Testis (tissue), 3 donors: ENCODE measurements around the gene TPRN. TPM values are rescaled to one million over a fixed set of nuclear protein-coding genes. Genes with fewer than 3 reads are reported as not detected.
A peak's percentile ranks its signal among the peaks of the same experiment; 100 is the strongest.

ENCODE experiments used
- DNase-seq: peaks from one replicate; pipeline ENCODE4 v3.0.0-alpha.2; 2019
- H3K27ac ChIP-seq, 2 donors: fragments of 200-600 bp; sonication (generic); one replicate each; pipeline ENCODE4 v1.5.1; 2019
- H3K27me3 ChIP-seq: fragments of 200-600 bp; sonication (generic); one replicate; pipeline ENCODE4 v1.5.1; 2019
- H3K36me3 ChIP-seq: fragments of 200-600 bp; sonication (generic); one replicate; pipeline ENCODE4 v1.5.1; 2017; ENCODE audit warnings: low read depth; ENCODE audit errors: missing control alignments
- H3K4me1 ChIP-seq: fragments of 200-600 bp; sonication (generic); one replicate; pipeline ENCODE4 v1.5.1; 2019
- H3K4me3 ChIP-seq, 2 donors: fragments of 200-600 bp; sonication (generic); one replicate each; pipeline ENCODE4 v1.5.1; 2017 to 2019
- H3K9me3 ChIP-seq: fragments of 200-600 bp; sonication (generic); one replicate; pipeline ENCODE4 v1.5.1; 2017
- POLR2A ChIP-seq: fragments of 450-650 bp; IDR thresholded peaks from one replicate; pipeline ENCODE4 v1.6.1; 2017; ENCODE audit warnings: antibody characterized with exemption, mild to moderate bottlenecking, moderate library complexity
- WGBS, 2 donors: methylation state at CpG; one replicate each; pipeline ENCODE4 v1.1.5; 2018; 5-methylcytosine and 5-hydroxymethylcytosine counted together
- intact Hi-C: fragments of 100-400 bp; cut with DNase I; formaldehyde crosslinking; loops from one replicate; pipeline ENCODE4 v1.15.1; 2023; ENCODE audit warnings: low total_unique reads
- polyA plus RNA-seq: library from polyadenylated mRNA; stranded (reverse); fragments of 350-450 nt; fragmentation: Illumina TruSeq; extraction: RNeasy Lipid Tissue Mini Kit (QIAGEN cat#74804); gene quantifications from one replicate; pipeline ENCODE4 v1.2.3, GENCODE V29; 2014; ENCODE audit warnings: low read depth, low replicate concordance; ENCODE audit not compliant: insufficient read depth
- total RNA-seq, 2 donors: library from RNA; depleted of rRNA; stranded (reverse); fragments of >200 nt; gene quantifications; one replicate each; pipeline ENCODE4 v1.2.3, GENCODE V29; 2016
- TF ChIP-seq, protein P1 (sequence below), 3 experiments: fragments of 450-650 bp in 2 of 3; fragments of 200-600 bp in 1 of 3; sonication (generic) in 1 of 3; IDR thresholded peaks; one replicate each; pipeline ENCODE4 v1.5.1; 2016 to 2019; ENCODE audit warnings: antibody characterized with exemption in 3 of 3, mild to moderate bottlenecking in 2 of 3, moderate library complexity in 1 of 3

Gene TPRN
- total and polyA plus RNA-seq, 3 donors from 2014 or later, result 17.2 to 35.2 (median 25.9) TPM

DNA sequence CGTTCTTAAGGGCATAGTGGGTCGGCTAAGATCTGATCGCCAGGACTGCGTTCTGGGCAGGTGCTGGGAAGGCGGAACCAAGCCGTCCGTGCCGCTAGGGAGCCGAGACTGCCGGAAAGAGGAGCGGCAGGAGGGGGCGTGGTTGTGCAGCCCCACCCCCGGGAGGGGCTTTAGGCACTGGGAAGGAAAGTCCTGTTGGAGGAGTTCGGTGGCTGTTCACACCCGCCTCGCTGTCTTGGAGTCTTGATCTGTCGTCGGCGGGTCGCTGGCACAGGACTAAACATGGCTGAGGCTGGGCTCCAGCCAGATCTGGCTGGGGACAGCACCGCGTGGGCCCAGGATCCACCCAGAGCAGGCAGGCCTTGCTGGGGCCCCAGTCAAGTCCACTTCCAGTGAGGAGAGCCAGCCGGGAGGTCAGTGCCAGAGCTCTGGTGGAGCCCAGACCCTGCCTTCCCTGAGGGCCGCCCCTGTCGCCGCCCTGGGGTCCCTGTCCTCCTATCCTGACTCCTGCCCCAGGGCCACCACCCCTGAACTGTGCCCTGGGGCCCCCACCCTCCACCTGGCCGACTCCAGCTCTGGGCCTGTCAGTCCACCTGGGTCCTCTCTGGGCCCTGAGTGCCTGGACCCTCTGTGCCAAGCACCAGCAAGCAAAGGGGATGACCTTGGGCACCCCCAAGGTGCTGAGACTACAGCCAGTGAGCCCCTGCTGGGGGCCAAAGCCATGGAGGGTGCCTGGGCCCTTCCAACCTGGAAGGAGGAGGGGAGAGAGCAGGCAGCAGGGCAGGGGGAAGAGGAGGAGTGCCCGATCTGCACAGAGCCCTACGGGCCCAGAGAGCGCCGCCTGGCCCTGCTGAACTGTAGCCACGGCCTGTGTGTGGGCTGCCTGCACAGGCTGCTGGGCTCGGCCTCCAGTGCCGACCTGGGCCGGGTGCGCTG, 17.0 kb upstream of the TPRN start:
- peak overlapping the region; percentile 15 to 54 for H3K4me3 ChIP-seq
- intact Hi-C loops, result no loop called here
- H3K36me3 ChIP-seq, result no peaks in the 10 kb centered on the region
- H3K4me1 ChIP-seq, result peaks cover 21% of the 10 kb centered on the region
- TF ChIP-seq, protein P1, sequence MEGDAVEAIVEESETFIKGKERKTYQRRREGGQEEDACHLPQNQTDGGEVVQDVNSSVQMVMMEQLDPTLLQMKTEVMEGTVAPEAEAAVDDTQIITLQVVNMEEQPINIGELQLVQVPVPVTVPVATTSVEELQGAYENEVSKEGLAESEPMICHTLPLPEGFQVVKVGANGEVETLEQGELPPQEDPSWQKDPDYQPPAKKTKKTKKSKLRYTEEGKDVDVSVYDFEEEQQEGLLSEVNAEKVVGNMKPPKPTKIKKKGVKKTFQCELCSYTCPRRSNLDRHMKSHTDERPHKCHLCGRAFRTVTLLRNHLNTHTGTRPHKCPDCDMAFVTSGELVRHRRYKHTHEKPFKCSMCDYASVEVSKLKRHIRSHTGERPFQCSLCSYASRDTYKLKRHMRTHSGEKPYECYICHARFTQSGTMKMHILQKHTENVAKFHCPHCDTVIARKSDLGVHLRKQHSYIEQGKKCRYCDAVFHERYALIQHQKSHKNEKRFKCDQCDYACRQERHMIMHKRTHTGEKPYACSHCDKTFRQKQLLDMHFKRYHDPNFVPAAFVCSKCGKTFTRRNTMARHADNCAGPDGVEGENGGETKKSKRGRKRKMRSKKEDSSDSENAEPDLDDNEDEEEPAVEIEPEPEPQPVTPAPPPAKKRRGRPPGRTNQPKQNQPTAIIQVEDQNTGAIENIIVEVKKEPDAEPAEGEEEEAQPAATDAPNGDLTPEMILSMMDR (IDR thresholded peaks at IDR 0.05), result no peak
- no peak for TF ChIP-seq POLR2A
- H3K27me3 ChIP-seq, result no peaks in the 10 kb centered on the region
- 40 to 51% methylated on average over 14 to 36 of the region's 36 CpGs for WGBS, 2 donors
- no peaks in the 10 kb centered on the region for H3K9me3 ChIP-seq
- H3K27ac ChIP-seq, result peak overlapping the region in 1 of 2 donors; percentile 50
- DNase-seq, result peak; percentile 91

DNA sequence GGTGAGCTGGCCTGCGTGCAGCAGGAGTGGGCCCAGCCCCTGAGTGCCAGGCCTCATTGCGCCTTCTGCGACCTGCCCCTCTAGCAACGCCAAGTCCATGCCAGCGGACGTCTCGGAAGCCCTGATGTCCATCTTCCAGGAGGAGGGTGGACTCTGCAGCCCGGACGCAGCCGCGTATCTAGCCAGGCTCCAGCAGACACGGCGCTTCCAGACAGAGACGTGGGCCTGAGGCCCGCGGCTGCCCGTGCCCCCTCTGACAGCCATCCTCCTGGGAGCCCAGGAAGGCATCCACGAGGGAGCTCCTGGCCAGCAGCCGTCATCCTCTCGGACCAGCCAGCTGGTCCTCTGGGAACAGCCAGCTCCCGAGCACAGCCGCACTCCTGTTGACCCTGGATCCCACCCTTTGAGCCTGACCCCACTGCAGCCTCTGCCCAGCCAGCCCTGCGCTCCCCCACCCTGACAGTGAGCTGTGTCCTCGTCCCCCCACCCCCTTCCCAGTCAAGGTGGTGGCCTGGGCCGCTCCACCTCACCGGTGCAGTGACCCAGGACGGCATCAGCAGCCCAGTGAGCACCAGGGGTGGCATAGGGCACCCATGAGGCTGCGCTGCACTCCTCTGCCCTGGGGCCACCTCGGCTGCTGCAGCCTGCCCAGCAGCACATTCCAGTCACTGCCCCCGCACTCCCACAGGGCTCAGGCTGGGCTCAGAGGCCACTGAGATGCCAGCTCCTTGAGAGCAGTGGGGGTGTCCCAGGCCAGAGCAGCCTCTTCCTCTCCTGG, 15.8 kb upstream of the TPRN start:
- Histone ChIP-seq H3K27ac (no peak overlapping the region), H3K9me3 (no peaks in the 10 kb centered on the region), H3K36me3 (no peaks in the 10 kb centered on the region), H3K4me3 (no peak overlapping the region), H3K27me3 (no peaks in the 10 kb centered on the region), H3K4me1 (peaks cover 16% of the 10 kb centered on the region)
- 68 to 90% methylated on average over 2 to 30 of the region's 30 CpGs for WGBS, 2 donors
- DNase-seq, result peak; percentile 87
- intact Hi-C loops, result no loop called here
- TF ChIP-seq POLR2A, result no peak
- TF ChIP-seq, protein P1 (IDR thresholded peaks at IDR 0.05), result no peak

DNA sequence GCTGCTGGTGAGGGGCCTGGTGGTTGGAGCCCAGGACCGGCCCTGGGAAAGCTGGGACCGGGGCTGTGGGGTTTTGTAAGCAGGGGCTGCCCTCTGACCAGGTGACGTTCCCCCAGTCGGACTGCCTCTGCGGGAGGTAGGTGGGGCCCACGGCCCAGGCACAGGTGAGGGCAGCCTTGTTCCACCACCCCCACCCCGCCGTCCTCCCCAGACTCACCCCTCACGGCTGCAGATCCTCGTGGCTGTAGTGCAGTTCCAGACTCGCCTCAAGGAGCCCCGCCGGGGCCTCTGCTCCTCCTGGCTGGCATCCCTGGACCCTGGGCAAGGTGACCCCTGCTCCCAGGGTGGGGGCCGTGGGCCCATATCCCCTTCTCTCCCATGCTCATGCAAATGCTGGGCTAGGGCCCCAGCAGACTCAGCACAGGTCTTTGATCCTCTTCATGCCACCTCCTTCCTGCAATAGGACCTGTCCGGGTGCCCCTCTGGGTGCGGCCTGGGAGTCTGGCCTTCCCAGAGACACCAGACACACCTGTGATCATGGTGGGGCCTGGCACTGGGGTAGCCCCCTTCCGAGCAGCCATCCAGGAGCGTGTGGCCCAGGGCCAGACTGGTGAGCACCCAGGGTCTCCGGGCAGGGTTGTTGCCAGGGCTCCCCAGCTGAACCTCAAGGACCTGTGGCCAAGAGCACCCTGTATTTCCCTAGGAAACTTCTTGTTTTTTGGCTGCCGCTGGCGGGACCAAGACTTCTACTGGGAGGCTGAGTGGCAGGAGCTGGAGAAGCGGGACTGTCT, 14.8 kb upstream of the TPRN start:
- H3K4me3 ChIP-seq, result no peak overlapping the region
- intact Hi-C loops, result no loop called here
- no peak for DNase-seq
- H3K36me3 ChIP-seq, result no peaks in the 10 kb centered on the region
- H3K27me3 ChIP-seq, result no peaks in the 10 kb centered on the region
- H3K27ac ChIP-seq, result no peak overlapping the region
- WGBS, 2 donors, result 92 to 95% methylated on average over 11 to 20 of the region's 22 CpGs
- H3K4me1 ChIP-seq, result peaks cover 14% of the 10 kb centered on the region
- no peaks in the 10 kb centered on the region for H3K9me3 ChIP-seq
- TF ChIP-seq, protein P1 (IDR thresholded peaks at IDR 0.05), result no peak
- no peak for TF ChIP-seq POLR2A

DNA sequence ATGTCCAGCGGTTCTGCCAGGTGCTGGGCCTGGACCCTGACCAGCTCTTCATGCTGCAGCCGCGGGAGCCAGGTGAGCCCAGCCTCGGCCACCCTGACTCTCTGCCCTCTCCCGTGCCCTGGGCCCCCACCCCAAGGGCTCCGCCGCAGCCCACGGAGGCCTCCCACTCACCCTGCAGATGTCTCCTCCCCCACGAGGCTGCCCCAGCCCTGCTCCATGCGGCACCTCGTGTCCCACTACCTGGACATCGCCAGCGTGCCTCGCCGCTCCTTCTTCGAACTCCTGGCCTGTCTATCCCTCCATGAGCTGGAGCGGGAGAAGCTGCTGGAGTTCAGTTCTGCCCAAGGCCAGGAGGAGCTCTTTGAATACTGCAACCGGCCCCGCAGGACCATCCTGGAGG, 14.1 kb upstream of the TPRN start:
- Histone ChIP-seq H3K9me3 (no peaks in the 10 kb centered on the region), H3K4me1 (peaks cover 14% of the 10 kb centered on the region), H3K27me3 (no peaks in the 10 kb centered on the region), H3K27ac (no peak overlapping the region), H3K36me3 (no peaks in the 10 kb centered on the region), H3K4me3 (no peak overlapping the region)
- DNase-seq, result no peak
- 76 to 86% methylated on average over 10 to 19 of the region's 19 CpGs for WGBS, 2 donors
- TF ChIP-seq, protein P1 (IDR thresholded peaks at IDR 0.05), result no peak
- TF ChIP-seq POLR2A, result no peak
- intact Hi-C loops, result no loop called here
